ENCODE data around the gene CENPM. TPM values are rescaled to one million over a fixed set of nuclear protein-coding genes. Genes with fewer than 3 reads are reported as not detected.

Gene CENPM
- total RNA-seq, 1 donor from 2014 or later = 16.4 TPM

- Mint-ChIP-seq H3K36me3 (ENCODE audit: insufficient read depth) (no peaks in the 10 kb centered on the region), H3K4me3 (ENCODE audit: low read depth) (no peak overlapping the region), H3K9me3 (ENCODE audit: low read depth) (no peaks in the 10 kb centered on the region), H3K27ac (no peak overlapping the region), H3K27me3 (peaks cover 14% of the 10 kb centered on the region), H3K4me1 (ENCODE audit: low read depth) (no peaks in the 10 kb centered on the region)
- DNase-seq (ENCODE audit: low spot score, unreplicated experiment) = no peak
- no peak for TF ChIP-seq CTCF (IDR thresholded peaks at IDR 0.05; ENCODE audit: unreplicated experiment)
Measured at GRCh38 chr22:41964112-41964491, 17.1 kb upstream of the CENPM start.

GRCh38 chr22:41963453-41964111, 16.6 kb upstream of the CENPM start:
- H3K27me3 Mint-ChIP-seq = peaks cover 17% of the 10 kb centered on the region
- H3K27ac Mint-ChIP-seq = no peak overlapping the region
- TF ChIP-seq CTCF (IDR thresholded peaks at IDR 0.05; ENCODE audit: unreplicated experiment) = no peak
- H3K9me3 Mint-ChIP-seq (ENCODE audit: low read depth) = no peaks in the 10 kb centered on the region
- no peaks in the 10 kb centered on the region for H3K4me1 Mint-ChIP-seq (ENCODE audit: low read depth)
- no peak for DNase-seq (ENCODE audit: low spot score, unreplicated experiment)
- H3K4me3 Mint-ChIP-seq (ENCODE audit: low read depth) = no peak overlapping the region
- no peaks in the 10 kb centered on the region for H3K36me3 Mint-ChIP-seq (ENCODE audit: insufficient read depth)

- Mint-ChIP-seq H3K9me3 (ENCODE audit: low read depth) (no peaks in the 10 kb centered on the region), H3K4me3 (ENCODE audit: low read depth) (no peak overlapping the region), H3K27me3 (peaks cover 13% of the 10 kb centered on the region)
Measured at GRCh38 chr22:41957941-41958556, 11.1 kb upstream of the CENPM start.

GRCh38 chr22:41952713-41953112, 5.8 kb upstream of the CENPM start:
- H3K27ac Mint-ChIP-seq = no peak overlapping the region
- no peak for TF ChIP-seq CTCF (IDR thresholded peaks at IDR 0.05; ENCODE audit: unreplicated experiment)
- H3K9me3 Mint-ChIP-seq (ENCODE audit: low read depth) = no peaks in the 10 kb centered on the region
- no peaks in the 10 kb centered on the region for H3K36me3 Mint-ChIP-seq (ENCODE audit: insufficient read depth)
- peaks cover 4% of the 10 kb centered on the region for H3K4me1 Mint-ChIP-seq (ENCODE audit: low read depth)
- peaks cover 3% of the 10 kb centered on the region for H3K27me3 Mint-ChIP-seq
- no peak for DNase-seq (ENCODE audit: low spot score, unreplicated experiment)
- H3K4me3 Mint-ChIP-seq (ENCODE audit: low read depth) = no peak overlapping the region

More at GRCh38 chr22:41957941-41958556, 11.1 kb upstream of the CENPM start:
- Mint-ChIP-seq H3K36me3 (ENCODE audit: insufficient read depth) (no peaks in the 10 kb centered on the region), H3K4me1 (ENCODE audit: low read depth) (no peaks in the 10 kb centered on the region), H3K27ac (no peak overlapping the region)
- peak; percentile 6 for TF ChIP-seq CTCF (IDR thresholded peaks at IDR 0.05; ENCODE audit: unreplicated experiment)
- DNase-seq (ENCODE audit: low spot score, unreplicated experiment) = no peak

- no peaks in the 10 kb centered on the region for H3K9me3 Mint-ChIP-seq (ENCODE audit: low read depth)
- no peak for DNase-seq (ENCODE audit: low spot score, unreplicated experiment)
- TF ChIP-seq CTCF (IDR thresholded peaks at IDR 0.05; ENCODE audit: unreplicated experiment) = no peak
- no peak within 1 kb of the TSS for H3K4me3 Mint-ChIP-seq (ENCODE audit: low read depth)
- H3K4me1 Mint-ChIP-seq (ENCODE audit: low read depth) = peaks cover 6% of the 10 kb centered on the region
- H3K36me3 Mint-ChIP-seq (ENCODE audit: insufficient read depth) = no peaks in the 10 kb centered on the region
- no peaks in the 10 kb centered on the region for H3K27me3 Mint-ChIP-seq
- peak within 1 kb of the TSS; percentile 74 for H3K27ac Mint-ChIP-seq
Measured at GRCh38 chr22:41951898-41952474, 5.0 kb upstream of the CENPM start, which contains the start of gene SMIM45. Gene SMIM45 (plus strand): TSS chr22:41952150.
